Panc1 (cell line): ENCODE measurements around the gene DOCK8.

Experiments used
- CTCF ChIP-seq: fragments of 450-650 bp; IDR thresholded peaks from 2 replicates; pipeline ENCODE4 v1.5.1; 2017; ENCODE audit warnings: mild to moderate bottlenecking
- TCF7L2 ChIP-seq: IDR thresholded peaks from 2 replicates; pipeline ENCODE4 v1.6.1; 2011; ENCODE audit warnings: mild to moderate bottlenecking, low read depth, low read length, inconsistent platforms

DNA sequence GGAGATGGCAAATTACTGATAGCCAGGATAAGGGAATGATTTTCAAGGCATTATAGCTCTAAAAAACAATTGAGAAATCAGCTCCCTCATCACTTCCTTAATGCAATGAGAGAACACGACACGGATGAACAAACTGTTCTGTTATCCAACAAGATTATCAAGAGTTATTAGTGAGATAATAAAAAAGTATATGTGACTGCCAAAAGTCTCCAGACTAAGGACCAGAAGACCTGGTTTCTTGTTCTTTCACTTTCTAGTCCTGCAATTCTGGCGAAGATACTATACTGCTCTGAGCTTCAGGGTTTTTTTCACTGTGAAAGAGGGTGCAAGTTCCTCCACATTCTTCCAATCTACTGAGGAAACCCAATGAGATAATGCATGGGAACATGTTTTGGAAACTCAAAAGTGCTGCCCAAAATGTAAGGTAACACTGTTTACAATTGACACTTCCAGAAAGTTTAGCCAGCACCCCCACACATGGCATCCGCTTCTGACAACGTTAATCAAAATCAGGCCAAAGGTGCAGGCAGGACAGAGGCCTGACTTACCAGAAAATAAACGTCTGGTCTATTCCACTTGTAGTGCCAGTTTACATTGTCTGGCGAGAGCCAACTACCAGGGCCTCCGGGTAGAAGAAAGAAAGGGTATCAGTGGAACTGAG, 254.2 kb downstream of the DOCK8 start:
- TF ChIP-seq TCF7L2 (no peak), CTCF (no peak)
